K562 (cell line): Measurements from ENCODE around the gene PIRT. TPM values are rescaled to one million over a fixed set of nuclear protein-coding genes. Genes with fewer than 3 reads are reported as not detected.

Source experiments
- ATAC-seq: fragments of 200-7000 bp; cut with Tn5 transposase; 3 replicates; pipeline ENCODE4 v1.9.1; 2020; ENCODE audit warnings: moderate library complexity
- BruUV-seq: library from RNA; stranded (reverse); fragments of 400-500 nt; replicated peaks from 2 replicates; lab custom pipeline; 2021; lab: Mats Ljungman, UMichigan
- CTCF ChIA-PET: fragments of 300-600 bp; formaldehyde crosslinking; extraction: SDS; loops from one replicate; lab custom pipeline; 2021; ENCODE audit warnings: low intra/inter-chr PET ratio; lab: Yijun Ruan, JAX
- POLR2A ChIA-PET: fragments of 300-600, 350-650 bp; sonication (Branson Sonifier 250); formaldehyde crosslinking; extraction: SDS; loops from one replicate; lab custom pipeline; 2021; ENCODE audit warnings: antibody characterized with exemption, inconsistent platforms; lab: Yijun Ruan, JAX
- DNase-seq, 4 experiments: peaks; one replicate each; pipeline versions ENCODE4 v3.0.0 to v3.0.0-alpha.2; 2011 to 2018; ENCODE audit warnings: low spot score in 3 of 4, mixed read lengths in 3 of 4; ENCODE audit errors: extremely low read depth in 1 of 4
- FAIRE-seq: peaks from 2 replicates; lab custom pipeline; 2011; peaks lifted over from hg19 to GRCh38; lab: Jason Lieb, UNC
- H2AFZ ChIP-seq: 2 replicates; pipeline ENCODE4 v1.6.0; 2011; ENCODE audit warnings: low read depth, low read length, control low read depth, inconsistent platforms
- H3K27ac ChIP-seq: fragments of 200-600 bp; 3 replicates; pipeline ENCODE4 v1.8.0; 2011; ENCODE audit warnings: low read depth, mild to moderate bottlenecking, control low read depth, inconsistent platforms, low read length, moderate library complexity, mixed read lengths; ENCODE audit errors: extremely low read depth
- H3K27me3 ChIP-seq, 2 experiments: fragments of 300-600 bp in 1 of 2; 2 replicates in 1 of 2; 3 replicates in 1 of 2; pipeline versions ENCODE4 v1.6.0 to v1.8.0; 2011; ENCODE audit warnings: inconsistent platforms in 2 of 2, low read length in 2 of 2, mild to moderate bottlenecking in 1 of 2, mixed read lengths in 1 of 2, moderate library complexity in 1 of 2; ENCODE audit not compliant: control insufficient read depth in 2 of 2, insufficient read depth in 2 of 2
- H3K36me3 ChIP-seq: fragments of 300-600 bp; 3 replicates; pipeline ENCODE4 v1.8.0; 2011; ENCODE audit warnings: mild to moderate bottlenecking, low read length, inconsistent platforms; ENCODE audit not compliant: control insufficient read depth, insufficient read depth
- H3K4me1 ChIP-seq, 2 experiments: fragments of 200-600 bp in 1 of 2; replicated peaks in 1 of 2; 2 replicates in 1 of 2; 3 replicates in 1 of 2; pipeline versions ENCODE4 v1.5.1 to v1.8.0; 2011; ENCODE audit warnings: inconsistent platforms in 2 of 2, low read length in 2 of 2, mild to moderate bottlenecking in 1 of 2, mixed read lengths in 1 of 2, moderate library complexity in 1 of 2; ENCODE audit not compliant: control insufficient read depth in 2 of 2, insufficient read depth in 2 of 2
- H3K4me2 ChIP-seq: 2 replicates; pipeline ENCODE4 v1.6.1; 2011; ENCODE audit warnings: low read length, control low read depth, inconsistent platforms, mixed read lengths; ENCODE audit not compliant: insufficient read depth
- H3K4me3 ChIP-seq: fragments of 200-600 bp; sonication (generic), shearing (Covaris generic); 2 replicates; pipeline ENCODE4 v1.5.1; 2016; ENCODE audit warnings: control low read depth, inconsistent platforms
- H3K79me2 ChIP-seq: fragments of 200-600 bp; 3 replicates; pipeline ENCODE4 v1.8.0; 2011; ENCODE audit warnings: low read length, inconsistent platforms; ENCODE audit not compliant: control insufficient read depth, insufficient read depth
- H3K9ac ChIP-seq, 2 experiments: 2 replicates each; pipeline versions ENCODE4 v1.6.0 to v1.6.1; 2011; ENCODE audit warnings: low read depth in 2 of 2, low read length in 2 of 2, control low read depth in 1 of 2, inconsistent platforms in 1 of 2, mild to moderate bottlenecking in 1 of 2, mixed read lengths in 1 of 2; ENCODE audit not compliant: insufficient read depth in 1 of 2
- H3K9me1 ChIP-seq: one replicate; pipeline ENCODE4 v1.6.0; 2011; ENCODE audit warnings: inconsistent platforms, mild to moderate bottlenecking, low read length, moderate library complexity; ENCODE audit not compliant: control insufficient read depth, insufficient read depth
- H3K9me3 ChIP-seq: replicated peaks from 2 replicates; pipeline ENCODE4 v1.5.1; 2011; ENCODE audit warnings: low read depth, low read length, inconsistent platforms; ENCODE audit not compliant: control insufficient read depth, insufficient read depth
- H4K20me1 ChIP-seq: replicated peaks from 2 replicates; pipeline ENCODE4 v1.6.1; 2011; ENCODE audit warnings: low read length, inconsistent platforms, mixed read lengths; ENCODE audit not compliant: control insufficient read depth, insufficient read depth
- AFF1 ChIP-seq, 2 experiments: fragments of 450-650 bp; IDR thresholded peaks; 2 replicates each; pipeline ENCODE4 v1.6.1; 2018; ENCODE audit warnings: mild to moderate bottlenecking in 2 of 2, low read depth in 1 of 2; ENCODE audit not compliant: partially characterized antibody in 2 of 2
- COPS2 ChIP-seq: fragments of 450-650 bp; conservative IDR thresholded peaks from 2 replicates; pipeline ENCODE4 v1.6.1; 2016; ENCODE audit warnings: mild to moderate bottlenecking, moderate library complexity
- ELK3 ChIP-seq: fragments of 450-650 bp; formaldehyde crosslinking; IDR thresholded peaks from 2 replicates; pipeline ENCODE4 v1.4.0; 2020; ENCODE audit warnings: mild to moderate bottlenecking
- FOXM1 ChIP-seq, 2 experiments: fragments of 450-650 bp in 1 of 2; sonication (generic) in 1 of 2; formaldehyde crosslinking in 1 of 2; IDR thresholded peaks; 2 replicates each; pipeline versions ENCODE4 v1.6.1 to v1.9.0; 2017 to 2022; ENCODE audit warnings: low read depth in 2 of 2, mild to moderate bottlenecking in 2 of 2, missing genetic modification reagents in 1 of 2, moderate library complexity in 1 of 2
- HES1 ChIP-seq: fragments of 450-650 bp; IDR thresholded peaks from 2 replicates; pipeline ENCODE4 v1.6.1; 2016; ENCODE audit warnings: low read depth, mild to moderate bottlenecking, moderate library complexity
- MAFG ChIP-seq: fragments of 450-650 bp; conservative IDR thresholded peaks from 2 replicates; pipeline ENCODE4 v1.6.1; 2016; ENCODE audit warnings: missing genetic modification characterization, missing compliant biosample characterization
- POLR2B ChIP-seq: fragments of 450-650 bp; IDR thresholded peaks from 2 replicates; pipeline ENCODE4 v1.6.1; 2018; ENCODE audit warnings: low read depth; ENCODE audit not compliant: partially characterized antibody
- PRPF4 ChIP-seq: fragments of 200-400 bp; formaldehyde crosslinking; IDR thresholded peaks from one replicate; pipeline ENCODE4 v1.6.1; 2017; ENCODE audit warnings: low read length, low read depth, mild to moderate bottlenecking; ENCODE audit not compliant: insufficient read depth, poor library complexity, severe bottlenecking
- RBM15 ChIP-seq: fragments of 200-400 bp; formaldehyde crosslinking; IDR thresholded peaks from 2 replicates; pipeline ENCODE4 v1.6.1; 2018; ENCODE audit warnings: mild to moderate bottlenecking, low read length, moderate library complexity; ENCODE audit not compliant: insufficient read depth
- WGBS: fragments of 100-300 bp; shearing (Covaris generic); methylation state at CpG from one replicate; pipeline ENCODE4 v1.1.6; 2016; ENCODE audit warnings: low coverage, mixed read lengths; ENCODE audit not compliant: insufficient coverage; ENCODE audit errors: missing lambda C conversion rate; 5-methylcytosine and 5-hydroxymethylcytosine counted together
- in situ Hi-C: fragments of 300-500 bp; cut with MboI; formaldehyde crosslinking; loops from 4 replicates; pipeline ENCODE4 v1.15.0; 2018; ENCODE audit warnings: inconsistent platforms, mixed read lengths
- intact Hi-C: fragments of 100-400 bp; cut with micrococcal nuclease; formaldehyde crosslinking; loops from 2 replicates; pipeline ENCODE4 v1.14.2; 2022
- polyA plus RNA-seq, 8 experiments: library from polyadenylated mRNA; depleted of rRNA in 4 of 8; stranded (reverse) in 5 of 8; unstranded in 3 of 8; fragments of >200 nt; fragmentation: Nextera tagmentation in 2 of 8; fragmentation: Illumina TruSeq in 1 of 8; extraction: Ambion mirVana in 2 of 8; extraction: Trizol in 1 of 8; gene quantifications; 2 replicates each; pipeline versions ENCODE4 v1.2.1 to v1.2.3, GENCODE V29; 2011 to 2014; ENCODE audit warnings: inconsistent platforms in 1 of 8, missing spikeins in 1 of 8
- total RNA-seq, 7 experiments: library from RNA; depleted of rRNA in 6 of 7; stranded (reverse); fragments of >200 nt in 6 of 7; fragmentation: Illumina TruSeq in 2 of 7; extraction: Trizol in 2 of 7; gene quantifications; 2 replicates each; pipeline versions ENCODE4 v1.2.1 to v1.2.3, GENCODE V29; 2011 to 2021; ENCODE audit warnings: low replicate concordance in 1 of 7

Gene PIRT
- total and polyA plus RNA-seq, 9 of the 15 experiments (the other 6 are each of a cell fraction or from before 2014, with no cell fraction given) = not detected

GRCh38 chr17:10857976-10858375 is 20.1 kb upstream of the PIRT start:
- ATAC-seq = no peak
- intact Hi-C loops = no loop called here
- no peak for TF ChIP-seq RBM15
- no peak for TF ChIP-seq ELK3 (CRISPR knock-in tag)
- no peak for TF ChIP-seq PRPF4
- TF ChIP-seq MAFG (tag) = no peak
- TF ChIP-seq COPS2 = no peak
- no peak for TF ChIP-seq POLR2B
- no peak for TF ChIP-seq FOXM1 (IDR thresholded peaks at IDR 0.05; ENCODE audit: low read depth)
- TF ChIP-seq FOXM1 (CRISPR knock-in tag; IDR thresholded peaks at IDR 0.05; ENCODE audit: low read depth) = no peak
- no peak for TF ChIP-seq AFF1 (IDR thresholded peaks at IDR 0.05; ENCODE audit: low read depth in 1 of 2, partially characterized antibody in 2 of 2)
- no peak for TF ChIP-seq HES1

More at GRCh38 chr17:10857976-10858375, 20.1 kb upstream of the PIRT start:
- FAIRE-seq = no peak
- ChIA-PET CTCF (no interaction called here), POLR2A (no interaction called here)
- Histone ChIP-seq H3K9ac (no peak overlapping the region), H3K4me1 (no peaks in the 10 kb centered on the region), H3K4me3 (no peak overlapping the region), H3K4me2 (no peak overlapping the region), H3K79me2 (no peaks in the 10 kb centered on the region), H3K9me1 (no peaks in the 10 kb centered on the region), H2AFZ (no peak overlapping the region), H3K9me3 (no peaks in the 10 kb centered on the region), H3K36me3 (no peaks in the 10 kb centered on the region), H4K20me1 (no peaks in the 10 kb centered on the region), H3K27me3 (no peaks in the 10 kb centered on the region), H3K27ac (no peak overlapping the region)
- no peak for DNase-seq
- in situ Hi-C loops = no loop called here
- 4% methylated on average over 4 of the region's 4 CpGs for whole genome bisulfite sequencing
- no TSS peak for BruUV-seq
